SK-N-SH (cell line): Measurements from ENCODE around the gene MOV10L1. TPM values are rescaled to one million over a fixed set of nuclear protein-coding genes. Genes with fewer than 3 reads are reported as not detected.

Experiments used
- CTCF ChIA-PET: fragments of 300-600, 350-600 bp; formaldehyde crosslinking; extraction: SDS; loops from one replicate; lab custom pipeline; 2021; lab: Yijun Ruan, JAX
- POLR2A ChIA-PET: fragments of 350-600 bp; sonication (Branson Sonifier 250); formaldehyde crosslinking; extraction: SDS; loops from one replicate; lab custom pipeline; 2020; ENCODE audit warnings: antibody characterized with exemption, inconsistent platforms; lab: Yijun Ruan, JAX
- DNase-seq: peaks from one replicate; pipeline ENCODE4 v3.0.0; 2012
- H2AFZ ChIP-seq: fragments of 200-600 bp; sonication (generic); 2 replicates; pipeline ENCODE4 v1.8.1; 2016; ENCODE audit warnings: antibody characterized with exemption, mild to moderate bottlenecking, low read depth
- H3F3A ChIP-seq: fragments of 200-600 bp; sonication (generic); replicated peaks from 2 replicates; pipeline ENCODE3; 2016; ENCODE audit warnings: antibody characterized with exemption, mild to moderate bottlenecking; ENCODE audit not compliant: insufficient read depth
- H3K27ac ChIP-seq, 2 experiments: fragments of 200-500 bp in 1 of 2; fragments of 200-600 bp in 1 of 2; sonication (Bioruptor generic) in 1 of 2; sonication (generic), shearing (Covaris generic) in 1 of 2; 2 replicates each; pipeline versions ENCODE4 v1.5.1 to v1.6.1; 2014 to 2016; ENCODE audit warnings: low read depth in 2 of 2, inconsistent platforms in 1 of 2, low read length in 1 of 2, mild to moderate bottlenecking in 1 of 2, mixed read lengths in 1 of 2
- H3K27me3 ChIP-seq: fragments of 200-600 bp; sonication (generic), shearing (Covaris generic); 2 replicates; pipeline ENCODE4 v1.6.1; 2016; ENCODE audit warnings: mixed run types; ENCODE audit not compliant: insufficient read depth
- H3K36me3 ChIP-seq, 2 experiments: fragments of 200-500 bp in 1 of 2; fragments of 200-600 bp in 1 of 2; sonication (Bioruptor generic) in 1 of 2; sonication (generic) in 1 of 2; replicated peaks in 1 of 2; 2 replicates each; pipeline versions ENCODE3 to v1.5.1; 2014 to 2016; ENCODE audit warnings: low read length in 1 of 2, mild to moderate bottlenecking in 1 of 2; ENCODE audit not compliant: insufficient read depth in 2 of 2, control insufficient read depth in 1 of 2
- H3K4me1 ChIP-seq, 2 experiments: fragments of 200-500 bp in 1 of 2; fragments of 200-600 bp in 1 of 2; sonication (Bioruptor generic) in 1 of 2; sonication (generic), shearing (Covaris generic) in 1 of 2; 2 replicates each; pipeline versions ENCODE4 v1.5.1 to v1.6.1; 2014 to 2016; ENCODE audit warnings: low read depth in 1 of 2, low read length in 1 of 2, mixed run types in 1 of 2; ENCODE audit not compliant: insufficient read depth in 2 of 2, control insufficient read depth in 1 of 2
- H3K4me2 ChIP-seq: fragments of 200-600 bp; sonication (generic), shearing (Covaris generic); 2 replicates; pipeline ENCODE4 v1.6.1; 2017; ENCODE audit warnings: mixed run types
- H3K4me3 ChIP-seq, 2 experiments: fragments of 200-500 bp in 1 of 2; fragments of 200-600 bp in 1 of 2; sonication (Bioruptor generic) in 1 of 2; sonication (generic), shearing (Covaris generic) in 1 of 2; 2 replicates each; pipeline versions ENCODE4 v1.5.1 to v1.8.1; 2014 to 2016; ENCODE audit warnings: low read depth in 2 of 2, inconsistent platforms in 1 of 2, low read length in 1 of 2, mild to moderate bottlenecking in 1 of 2, mixed read lengths in 1 of 2, moderate library complexity in 1 of 2
- H3K79me2 ChIP-seq: fragments of 200-600 bp; sonication (generic); 2 replicates; pipeline ENCODE4 v1.8.1; 2017; ENCODE audit warnings: mild to moderate bottlenecking; ENCODE audit not compliant: insufficient read depth
- H3K9ac ChIP-seq: fragments of 200-600 bp; sonication (generic); 2 replicates; pipeline ENCODE4 v1.6.1; 2017; ENCODE audit warnings: mixed run types
- H3K9me2 ChIP-seq: fragments of 200-600 bp; sonication (generic); 2 replicates; pipeline ENCODE4 v1.6.1; 2017; ENCODE audit warnings: mixed run types
- H3K9me3 ChIP-seq: fragments of 200-600 bp; sonication (generic); 2 replicates; pipeline ENCODE4 v1.6.1; 2017; ENCODE audit warnings: mixed run types, mild to moderate bottlenecking, moderate library complexity
- H4K20me1 ChIP-seq: fragments of 200-600 bp; sonication (generic); 2 replicates; pipeline ENCODE4 v1.6.1; 2017; ENCODE audit warnings: mild to moderate bottlenecking, mixed run types; ENCODE audit not compliant: insufficient read depth
- CHD2 ChIP-seq: fragments of 150-350 bp; IDR thresholded peaks from 2 replicates; pipeline ENCODE4 v1.6.1; 2018; ENCODE audit warnings: low read length; ENCODE audit not compliant: partially characterized antibody
- CTCF ChIP-seq: fragments of 200-600 bp; sonication (generic); IDR thresholded peaks from 2 replicates; pipeline ENCODE4 v1.6.1; 2017; ENCODE audit warnings: antibody characterized with exemption, mild to moderate bottlenecking, moderate library complexity
- EP300 ChIP-seq, 2 experiments: IDR thresholded peaks; 2 replicates each; pipeline versions ENCODE4 v1.4.0 to v1.6.1; 2012; ENCODE audit warnings: borderline replicate concordance in 1 of 2, low read depth in 1 of 2, low read length in 1 of 2
- FOSL2 ChIP-seq: IDR thresholded peaks from 2 replicates; pipeline ENCODE4 v1.4.0; 2012; ENCODE audit warnings: low read depth, mild to moderate bottlenecking, moderate library complexity, borderline replicate concordance
- FOXM1 ChIP-seq: IDR thresholded peaks from 2 replicates; pipeline ENCODE4 v1.4.0; 2012; ENCODE audit warnings: low read depth, mild to moderate bottlenecking
- JUND ChIP-seq: IDR thresholded peaks from 2 replicates; pipeline ENCODE4 v1.4.0; 2012
- MEF2A ChIP-seq: IDR thresholded peaks from 2 replicates; pipeline ENCODE4 v1.4.0; 2012; ENCODE audit warnings: low read depth, borderline replicate concordance
- NFIC ChIP-seq: IDR thresholded peaks from 2 replicates; pipeline ENCODE4 v1.4.0; 2012; ENCODE audit warnings: borderline replicate concordance
- NRF1 ChIP-seq: IDR thresholded peaks from 2 replicates; pipeline ENCODE4 v1.6.1; 2012; ENCODE audit warnings: low read depth, mild to moderate bottlenecking, low read length
- PBX3 ChIP-seq: IDR thresholded peaks from 2 replicates; pipeline ENCODE4; 2012
- POLR2AphosphoS5 ChIP-seq: IDR thresholded peaks from 2 replicates; pipeline ENCODE4 v1.6.1; 2012; ENCODE audit warnings: low read depth, low read length
- SIN3A ChIP-seq: IDR thresholded peaks from 2 replicates; pipeline ENCODE4 v1.6.1; 2012; ENCODE audit warnings: low read depth, mild to moderate bottlenecking, low read length, moderate library complexity, borderline replicate concordance
- SMC3 ChIP-seq: IDR thresholded peaks from 2 replicates; pipeline ENCODE4 v1.6.1; 2012; ENCODE audit warnings: low read depth, low read length, improper control_type of control experiment
- TAF1 ChIP-seq: IDR thresholded peaks from 2 replicates; pipeline ENCODE4 v1.6.1; 2012; ENCODE audit warnings: low read depth, mild to moderate bottlenecking, low read length, moderate library complexity, borderline replicate concordance
- YY1 ChIP-seq: IDR thresholded peaks from 2 replicates; pipeline ENCODE4 v1.4.0; 2012; ENCODE audit warnings: low read depth, mild to moderate bottlenecking
- WGBS: methylation state at CpG from one replicate; pipeline ENCODE4 v1.1.6; 2017; ENCODE audit warnings: low lambda C conversion rate; 5-methylcytosine and 5-hydroxymethylcytosine counted together
- polyA plus RNA-seq, 3 experiments: library from polyadenylated mRNA; depleted of rRNA; stranded (reverse); fragments of >200 nt; gene quantifications; 2 replicates each; pipeline ENCODE4 v1.2.3, GENCODE V29; 2012
- TF ChIP-seq, protein P1 (sequence below): IDR thresholded peaks from 2 replicates; pipeline ENCODE4 v1.4.0; 2012; ENCODE audit warnings: low read depth, borderline replicate concordance
- TF ChIP-seq, protein P2 (sequence below): IDR thresholded peaks from 2 replicates; pipeline ENCODE4 v1.6.1; 2012; ENCODE audit warnings: mild to moderate bottlenecking, low read depth, low read length, moderate library complexity
- TF ChIP-seq, protein P3 (sequence below): IDR thresholded peaks from 2 replicates; pipeline ENCODE4 v1.4.0; 2012; ENCODE audit warnings: low read depth, borderline replicate concordance

The MOV10L1 gene
- polyA plus RNA-seq, 1 of the 3 experiments (the other 2 are of a cell fraction) = 2.1 TPM

DNA sequence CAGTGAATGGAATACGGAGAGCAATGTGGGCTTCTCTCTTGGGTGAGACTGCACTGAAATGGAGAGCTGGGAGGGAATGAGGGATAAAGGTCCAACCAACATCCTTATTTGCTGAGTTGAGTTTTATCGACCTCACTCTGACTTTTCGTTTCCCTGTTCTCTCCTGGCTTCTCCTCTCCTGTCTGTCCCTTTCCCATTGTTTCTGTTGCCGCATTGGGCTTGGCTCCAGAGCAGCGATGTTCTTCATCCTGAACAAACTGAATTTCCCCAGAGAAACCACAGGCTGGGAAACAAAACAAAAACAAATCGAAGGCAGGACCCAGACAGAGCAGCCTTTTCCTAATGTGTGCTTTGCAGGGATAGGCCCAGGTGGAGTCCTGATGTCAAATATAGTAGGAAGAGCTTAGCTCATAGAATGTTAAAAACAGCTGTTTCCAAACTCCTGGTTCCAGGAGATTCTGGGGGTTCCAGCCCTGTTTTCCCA lies 30.0 kb downstream of the MOV10L1 start:
- TF ChIP-seq FOXM1 (no peak), NFIC (no peak), CTCF (no peak), POLR2AphosphoS5 (no peak), MEF2A (no peak), SIN3A (no peak), EP300 (IDR thresholded peaks at IDR 0.05; ENCODE audit: borderline replicate concordance in 1 of 2, low read depth in 1 of 2, low read length in 1 of 2) (no peak), FOSL2 (no peak), YY1 (no peak)
- TF ChIP-seq, protein P1, sequence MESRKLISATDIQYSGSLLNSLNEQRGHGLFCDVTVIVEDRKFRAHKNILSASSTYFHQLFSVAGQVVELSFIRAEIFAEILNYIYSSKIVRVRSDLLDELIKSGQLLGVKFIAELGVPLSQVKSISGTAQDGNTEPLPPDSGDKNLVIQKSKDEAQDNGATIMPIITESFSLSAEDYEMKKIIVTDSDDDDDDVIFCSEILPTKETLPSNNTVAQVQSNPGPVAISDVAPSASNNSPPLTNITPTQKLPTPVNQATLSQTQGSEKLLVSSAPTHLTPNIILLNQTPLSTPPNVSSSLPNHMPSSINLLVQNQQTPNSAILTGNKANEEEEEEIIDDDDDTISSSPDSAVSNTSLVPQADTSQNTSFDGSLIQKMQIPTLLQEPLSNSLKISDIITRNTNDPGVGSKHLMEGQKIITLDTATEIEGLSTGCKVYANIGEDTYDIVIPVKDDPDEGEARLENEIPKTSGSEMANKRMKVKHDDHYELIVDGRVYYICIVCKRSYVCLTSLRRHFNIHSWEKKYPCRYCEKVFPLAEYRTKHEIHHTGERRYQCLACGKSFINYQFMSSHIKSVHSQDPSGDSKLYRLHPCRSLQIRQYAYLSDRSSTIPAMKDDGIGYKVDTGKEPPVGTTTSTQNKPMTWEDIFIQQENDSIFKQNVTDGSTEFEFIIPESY = no peak
- Histone ChIP-seq H3F3A (peaks cover 6% of the 10 kb centered on the region), H3K36me3 (no peaks in the 10 kb centered on the region), H3K4me2 (no peak overlapping the region), H3K4me3 (no peak overlapping the region), H2AFZ (no peak overlapping the region), H3K79me2 (no peaks in the 10 kb centered on the region), H3K4me1 (peaks cover 14 to 17% of the 10 kb centered on the region in 2 experiments; a peak in 3 of 4 replicates), H3K9me2 (no peaks in the 10 kb centered on the region), H3K9ac (no peak overlapping the region), H3K27me3 (no peaks in the 10 kb centered on the region), H3K27ac (no peak overlapping the region), H3K9me3 (peaks cover 11% of the 10 kb centered on the region; the same call in 1 of the 2 replicates), H4K20me1 (no peaks in the 10 kb centered on the region)
- ChIA-PET POLR2A (no interaction called here), CTCF (interaction anchor here (1.0 kb wide), 1 partner anchor 29 kb away, joined by 3 read pairs; no protein-coding TSS in a partner anchor)
- 94% methylated on average over 6 of the region's 6 CpGs for WGBS
- DNase-seq = no peak

- Histone ChIP-seq H3K4me3 (no peak overlapping the region), H3K9ac (no peak overlapping the region), H3K9me2 (no peaks in the 10 kb centered on the region), H2AFZ (no peak overlapping the region), H3K36me3 (no peaks in the 10 kb centered on the region), H3K79me2 (no peaks in the 10 kb centered on the region), H3K4me2 (no peak overlapping the region), H3K27me3 (no peaks in the 10 kb centered on the region), H4K20me1 (no peaks in the 10 kb centered on the region), H3F3A (peaks cover 6% of the 10 kb centered on the region), H3K4me1 (peaks cover 4% of the 10 kb centered on the region in 2 experiments; a peak in 1 of 4 replicates), H3K27ac (no peak overlapping the region), H3K9me3 (peaks cover 11% of the 10 kb centered on the region; the same call in 1 of the 2 replicates)
- ChIA-PET POLR2A (no interaction called here), CTCF (interaction anchor here (0.6 kb wide), 1 partner anchor 29 kb away, joined by 3 read pairs; no protein-coding TSS in a partner anchor)
- whole genome bisulfite sequencing = 53% methylated on average over 7 of the region's 11 CpGs
- no peak for DNase-seq
- TF ChIP-seq FOSL2 = no peak
- no peak for TF ChIP-seq JUND
- TF ChIP-seq SMC3 = no peak
- TF ChIP-seq, protein P2, sequence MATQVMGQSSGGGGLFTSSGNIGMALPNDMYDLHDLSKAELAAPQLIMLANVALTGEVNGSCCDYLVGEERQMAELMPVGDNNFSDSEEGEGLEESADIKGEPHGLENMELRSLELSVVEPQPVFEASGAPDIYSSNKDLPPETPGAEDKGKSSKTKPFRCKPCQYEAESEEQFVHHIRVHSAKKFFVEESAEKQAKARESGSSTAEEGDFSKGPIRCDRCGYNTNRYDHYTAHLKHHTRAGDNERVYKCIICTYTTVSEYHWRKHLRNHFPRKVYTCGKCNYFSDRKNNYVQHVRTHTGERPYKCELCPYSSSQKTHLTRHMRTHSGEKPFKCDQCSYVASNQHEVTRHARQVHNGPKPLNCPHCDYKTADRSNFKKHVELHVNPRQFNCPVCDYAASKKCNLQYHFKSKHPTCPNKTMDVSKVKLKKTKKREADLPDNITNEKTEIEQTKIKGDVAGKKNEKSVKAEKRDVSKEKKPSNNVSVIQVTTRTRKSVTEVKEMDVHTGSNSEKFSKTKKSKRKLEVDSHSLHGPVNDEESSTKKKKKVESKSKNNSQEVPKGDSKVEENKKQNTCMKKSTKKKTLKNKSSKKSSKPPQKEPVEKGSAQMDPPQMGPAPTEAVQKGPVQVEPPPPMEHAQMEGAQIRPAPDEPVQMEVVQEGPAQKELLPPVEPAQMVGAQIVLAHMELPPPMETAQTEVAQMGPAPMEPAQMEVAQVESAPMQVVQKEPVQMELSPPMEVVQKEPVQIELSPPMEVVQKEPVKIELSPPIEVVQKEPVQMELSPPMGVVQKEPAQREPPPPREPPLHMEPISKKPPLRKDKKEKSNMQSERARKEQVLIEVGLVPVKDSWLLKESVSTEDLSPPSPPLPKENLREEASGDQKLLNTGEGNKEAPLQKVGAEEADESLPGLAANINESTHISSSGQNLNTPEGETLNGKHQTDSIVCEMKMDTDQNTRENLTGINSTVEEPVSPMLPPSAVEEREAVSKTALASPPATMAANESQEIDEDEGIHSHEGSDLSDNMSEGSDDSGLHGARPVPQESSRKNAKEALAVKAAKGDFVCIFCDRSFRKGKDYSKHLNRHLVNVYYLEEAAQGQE = no peak
- TF ChIP-seq, protein P3, sequence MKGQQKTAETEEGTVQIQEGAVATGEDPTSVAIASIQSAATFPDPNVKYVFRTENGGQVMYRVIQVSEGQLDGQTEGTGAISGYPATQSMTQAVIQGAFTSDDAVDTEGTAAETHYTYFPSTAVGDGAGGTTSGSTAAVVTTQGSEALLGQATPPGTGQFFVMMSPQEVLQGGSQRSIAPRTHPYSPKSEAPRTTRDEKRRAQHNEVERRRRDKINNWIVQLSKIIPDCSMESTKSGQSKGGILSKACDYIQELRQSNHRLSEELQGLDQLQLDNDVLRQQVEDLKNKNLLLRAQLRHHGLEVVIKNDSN = no peak
- no peak for TF ChIP-seq CHD2
- TF ChIP-seq TAF1 = no peak
- TF ChIP-seq PBX3 = no peak
- TF ChIP-seq FOXM1 = no peak
- no peak for TF ChIP-seq NRF1
These were observed 31.5 kb downstream of the MOV10L1 start for GRCh38 chr22:50121202-50121740.
